GM12878 (cell line): ENCODE results near the gene SLC12A9. TPM values are rescaled to one million over a fixed set of nuclear protein-coding genes. Genes with fewer than 3 reads are reported as not detected.

ENCODE experiments used
- ASH2L ChIP-seq: fragments of 300-600, 200-600 bp; sonication (generic); IDR thresholded peaks from 2 replicates; pipeline ENCODE4 v1.6.1; 2017; ENCODE audit warnings: low read depth, mild to moderate bottlenecking, borderline replicate concordance
- BCL3 ChIP-seq: IDR thresholded peaks from 2 replicates; pipeline ENCODE4 v1.6.1; 2011; ENCODE audit warnings: borderline replicate concordance, low read depth, mild to moderate bottlenecking, moderate library complexity, low read length; ENCODE audit not compliant: insufficient read depth, poor library complexity, severe bottlenecking
- CBFB ChIP-seq: IDR thresholded peaks from 2 replicates; pipeline ENCODE4 v1.6.1; 2016; ENCODE audit warnings: antibody characterized with exemption, low read depth
- CBX3 ChIP-seq: fragments of 200-600 bp; sonication (generic); IDR thresholded peaks from 2 replicates; pipeline ENCODE4 v1.6.1; 2016; ENCODE audit warnings: low read depth, borderline replicate concordance
- CREM ChIP-seq: IDR thresholded peaks from 2 replicates; pipeline ENCODE4 v1.6.1; 2014; ENCODE audit warnings: antibody characterized with exemption, low read depth
- ESRRA ChIP-seq: IDR thresholded peaks from 2 replicates; pipeline ENCODE4 v1.6.1; 2012; ENCODE audit warnings: mild to moderate bottlenecking, low read length, improper control_type of control experiment
- HDAC2 ChIP-seq: fragments of 200-600 bp; sonication (generic); IDR thresholded peaks from 2 replicates; pipeline ENCODE4 v1.6.1; 2017
- IKZF1 ChIP-seq: fragments of 450-650 bp; conservative IDR thresholded peaks from 2 replicates; pipeline ENCODE4 v1.6.1; 2017; ENCODE audit warnings: antibody characterized with exemption, mild to moderate bottlenecking
- MAX ChIP-seq: IDR thresholded peaks from 2 replicates; pipeline ENCODE4 v1.6.1; 2012; ENCODE audit warnings: low read depth, low read length, improper control_type of control experiment
- MEF2B ChIP-seq: fragments of 450-650 bp; IDR thresholded peaks from 2 replicates; pipeline ENCODE4 v1.6.1; 2018; ENCODE audit warnings: mild to moderate bottlenecking, moderate library complexity; ENCODE audit not compliant: partially characterized antibody, poor library complexity, severe bottlenecking
- NBN ChIP-seq: fragments of 450-650 bp; IDR thresholded peaks from 2 replicates; pipeline ENCODE4 v1.6.1; 2016
- NKRF ChIP-seq: fragments of 450-650 bp; conservative IDR thresholded peaks from 2 replicates; pipeline ENCODE4 v1.6.1; 2017; ENCODE audit warnings: mild to moderate bottlenecking, moderate library complexity
- NRF1 ChIP-seq: conservative IDR thresholded peaks from 2 replicates; pipeline ENCODE4 v1.6.1; 2011; ENCODE audit warnings: mild to moderate bottlenecking, low read depth, low read length, improper control_type of control experiment
- POLR2AphosphoS5 ChIP-seq: IDR thresholded peaks from 2 replicates; pipeline ENCODE4 v1.6.1; 2011; ENCODE audit warnings: mild to moderate bottlenecking, low read length, inconsistent platforms
- POU2F2 ChIP-seq: IDR thresholded peaks from 3 replicates; pipeline ENCODE4 v1.6.1; 2011; ENCODE audit warnings: low read depth, mild to moderate bottlenecking, low read length, borderline replicate concordance
- REST ChIP-seq: IDR thresholded peaks from 2 replicates; pipeline ENCODE4 v1.6.1; 2012; ENCODE audit warnings: mild to moderate bottlenecking, low read depth, low read length
- SMAD1 ChIP-seq: fragments of 450-650 bp; IDR thresholded peaks from 2 replicates; pipeline ENCODE4 v1.6.1; 2018; ENCODE audit warnings: mild to moderate bottlenecking, low read depth; ENCODE audit not compliant: partially characterized antibody
- SMAD5 ChIP-seq: IDR thresholded peaks from 2 replicates; pipeline ENCODE4 v1.6.1; 2016; ENCODE audit warnings: antibody characterized with exemption, low read depth
- SMC3 ChIP-seq: IDR thresholded peaks from 2 replicates; pipeline ENCODE4 v1.6.1; 2011; ENCODE audit warnings: low read length, improper control_type of control experiment, borderline replicate concordance
- TARDBP ChIP-seq: IDR thresholded peaks from 2 replicates; pipeline ENCODE4 v1.6.1; 2016; ENCODE audit warnings: borderline replicate concordance
- USF2 ChIP-seq: IDR thresholded peaks from 2 replicates; pipeline ENCODE4 v1.6.1; 2011; ENCODE audit warnings: low read depth, low read length, improper control_type of control experiment, borderline replicate concordance
- WRNIP1 ChIP-seq: IDR thresholded peaks from 2 replicates; pipeline ENCODE4 v1.6.1; 2011; ENCODE audit warnings: low read depth, low read length, improper control_type of control experiment, borderline replicate concordance
- ZSCAN29 ChIP-seq: fragments of 450-650 bp; IDR thresholded peaks from 2 replicates; pipeline ENCODE4 v1.6.1; 2017; ENCODE audit warnings: mild to moderate bottlenecking, moderate library complexity
- polyA plus RNA-seq, 11 experiments: library from polyadenylated mRNA; depleted of rRNA in 4 of 11; unstranded in 6 of 11; stranded (reverse) in 5 of 11; fragments of >200 nt; fragmentation: Nextera tagmentation in 4 of 11; fragmentation: Illumina TruSeq in 1 of 11; extraction: Ambion mirVana in 4 of 11; extraction: Trizol in 1 of 11; gene quantifications; 1 replicate in 1 of 11; 2 replicates in 10 of 11; pipeline versions ENCODE4 v1.2.1 to v1.2.3, GENCODE V29; 2011 to 2016; ENCODE audit warnings: inconsistent platforms in 2 of 11, missing spikeins in 2 of 11, low read depth in 1 of 11
- total RNA-seq, 4 experiments: library from RNA; depleted of rRNA in 3 of 4; stranded (reverse); fragments of >200 nt in 3 of 4; fragmentation: Illumina TruSeq in 1 of 4; extraction: Trizol in 1 of 4; gene quantifications; 2 replicates each; pipeline versions ENCODE4 v1.2.1 to v1.2.3, GENCODE V29; 2013 to 2021

SLC12A9 gene
- total and polyA plus RNA-seq, 10 of the 15 experiments (the other 5 are each of a cell fraction or from before 2014, with no cell fraction given): 0.24 to 18.5 (median 9.4) TPM

- TF ChIP-seq WRNIP1: no peak
- TF ChIP-seq ESRRA: no peak
- TF ChIP-seq SMAD5: peak; percentile 85
- TF ChIP-seq ZSCAN29: no peak
- peak; percentile 91 for TF ChIP-seq CBFB
- TF ChIP-seq ASH2L: no peak
- no peak for TF ChIP-seq CBX3
- peak; percentile 96 for TF ChIP-seq POLR2AphosphoS5
- TF ChIP-seq REST: peak; percentile 43; the same call in 1 of the 2 replicates
- TF ChIP-seq IKZF1: peak; percentile 89
- no peak for TF ChIP-seq MAX
- TF ChIP-seq MEF2B: no peak
- peak; percentile 91 for TF ChIP-seq NRF1
- TF ChIP-seq SMAD1: peak; percentile 31
- TF ChIP-seq USF2: no peak; the same call in 1 of the 2 replicates
- TF ChIP-seq CREM: peak; percentile 48; the same call in 1 of the 2 replicates
- TF ChIP-seq BCL3: peak; percentile 55
- peak; percentile 89; the same call in 2 of the 3 replicates for TF ChIP-seq POU2F2
- TF ChIP-seq SMC3: no peak
- TF ChIP-seq HDAC2: no peak
- TF ChIP-seq NBN: peak; percentile 94
- TF ChIP-seq NKRF: no peak; the same call in 1 of the 2 replicates
- peak; percentile 14; the same call in 1 of the 2 replicates for TF ChIP-seq TARDBP
Observed at GRCh38 chr7:100874577-100875355, 22.3 kb downstream of the SLC12A9 start, which contains the start of gene SRRT (continued).
